Activated gamma-delta T cell treated with anti-CD3 and anti-CD28 coated beads, Interleukin-2, amount 50 U/mL, for 16 hours (primary cell): ENCODE results near the gene COL2A1.

ENCODE experiments used
- DNase-seq: peaks from one replicate; pipeline ENCODE4 v3.0.0-alpha.2; 2020; ENCODE audit warnings: low read depth

COL2A1 gene

GRCh38 chr12:48012070-48012469 is 7.8 kb upstream of the COL2A1 start:
- DNase-seq, result no peak

GRCh38 chr12:48010366-48010970 is 6.2 kb upstream of the COL2A1 start:
- no peak for DNase-seq

GRCh38 chr12:48009471-48009870 is 5.2 kb upstream of the COL2A1 start:
- DNase-seq, result no peak

- no peak for DNase-seq
These were observed 4.7 kb upstream of the COL2A1 start for GRCh38 chr12:48008950-48009349.

GRCh38 chr12:48008349-48008748 is 4.1 kb upstream of the COL2A1 start:
- no peak for DNase-seq

- no peak for DNase-seq
These were observed 2.9 kb upstream of the COL2A1 start for GRCh38 chr12:48007206-48007605.

- no peak for DNase-seq
These were observed 1.4 kb upstream of the COL2A1 start for GRCh38 chr12:48005750-48006021.

GRCh38 chr12:48005001-48005749 is 899 bp upstream of the COL2A1 start:
- no peak for DNase-seq

- no peak for DNase-seq
These were observed 837 bp downstream of the COL2A1 start for GRCh38 chr12:48003226-48004052.

GRCh38 chr12:48002773-48003218 is 1.5 kb downstream of the COL2A1 start:
- no peak for DNase-seq

GRCh38 chr12:48002414-48002730 is 1.9 kb downstream of the COL2A1 start:
- DNase-seq, result no peak

GRCh38 chr12:48001505-48002413 is 2.5 kb downstream of the COL2A1 start:
- DNase-seq, result no peak

- no peak for DNase-seq
These were observed 3.3 kb downstream of the COL2A1 start for GRCh38 chr12:48000878-48001504.

- DNase-seq, result no peak
These were observed 4.5 kb downstream of the COL2A1 start for GRCh38 chr12:47999816-48000215.

- DNase-seq, result no peak
These were observed 7.0 kb downstream of the COL2A1 start for GRCh38 chr12:47997321-47997720.

- no peak for DNase-seq
These were observed 8.3 kb downstream of the COL2A1 start for GRCh38 chr12:47995981-47996401.

- no peak for DNase-seq
These were observed 10.8 kb downstream of the COL2A1 start for GRCh38 chr12:47993491-47993890.

- DNase-seq, result no peak
These were observed 11.5 kb downstream of the COL2A1 start for GRCh38 chr12:47992776-47993175.

GRCh38 chr12:47991106-47992061 is 12.9 kb downstream of the COL2A1 start:
- no peak for DNase-seq

GRCh38 chr12:47990351-47991105 is 13.7 kb downstream of the COL2A1 start:
- DNase-seq, result peak; percentile 20
